WERI-Rb-1 (cell line): ENCODE data around the gene TFIP11.

Experiments
- DNase-seq: peaks from one replicate; pipeline ENCODE4 v3.0.0-alpha.2; 2020
- H3K27ac ChIP-seq: fragments of 250-450 bp; sonication (Bioruptor Pico); 2 replicates; pipeline ENCODE4 v1.5.1; 2020; ENCODE audit warnings: mild to moderate bottlenecking, moderate library complexity
- H3K27me3 ChIP-seq: fragments of 250-450 bp; sonication (Bioruptor Pico); 2 replicates; pipeline ENCODE4 v1.5.1; 2021; ENCODE audit warnings: mild to moderate bottlenecking, low read depth, moderate library complexity; ENCODE audit not compliant: insufficient read depth, severe bottlenecking
- H3K36me3 ChIP-seq: fragments of 250-450 bp; sonication (Bioruptor Pico); 2 replicates; pipeline ENCODE4 v1.5.1; 2020; ENCODE audit warnings: mild to moderate bottlenecking, moderate library complexity
- H3K4me3 ChIP-seq: 2 replicates; pipeline ENCODE4 v1.5.1; 2011; ENCODE audit warnings: low read depth, mild to moderate bottlenecking, control low read depth, low read length
- H3K9me3 ChIP-seq: fragments of 250-450 bp; sonication (Bioruptor Pico); 2 replicates; pipeline ENCODE4 v1.5.1; 2021; ENCODE audit warnings: mild to moderate bottlenecking, moderate library complexity; ENCODE audit not compliant: severe bottlenecking
- TF ChIP-seq, protein P1 (sequence below): IDR thresholded peaks from 2 replicates; pipeline ENCODE4 v1.5.1; 2011; ENCODE audit warnings: low read depth, mild to moderate bottlenecking, control low read depth, inconsistent platforms, low read length

TFIP11 gene

DNA sequence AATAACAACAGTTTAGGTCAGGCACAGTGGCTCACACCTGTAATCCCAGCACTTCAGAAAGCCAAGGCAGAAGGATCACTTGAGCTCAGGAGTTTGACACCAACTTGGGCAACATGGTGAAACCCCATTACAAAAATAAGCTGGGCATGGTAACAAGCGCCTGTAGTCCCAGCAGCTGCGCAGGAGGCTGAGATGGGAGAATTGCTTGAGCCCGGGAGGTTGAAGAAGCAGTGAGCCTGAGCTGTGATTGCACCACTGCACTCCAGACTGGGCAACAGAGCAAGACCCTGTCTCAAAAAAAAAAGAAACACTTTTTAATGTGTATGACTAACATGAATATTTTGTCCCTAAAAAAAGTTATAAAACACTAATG is 24.5 kb upstream of the TFIP11 start:
- H3K9me3 ChIP-seq = no peaks in the 10 kb centered on the region
- no peaks in the 10 kb centered on the region; the same call in 1 of the 2 replicates for H3K36me3 ChIP-seq
- TF ChIP-seq, protein P1, sequence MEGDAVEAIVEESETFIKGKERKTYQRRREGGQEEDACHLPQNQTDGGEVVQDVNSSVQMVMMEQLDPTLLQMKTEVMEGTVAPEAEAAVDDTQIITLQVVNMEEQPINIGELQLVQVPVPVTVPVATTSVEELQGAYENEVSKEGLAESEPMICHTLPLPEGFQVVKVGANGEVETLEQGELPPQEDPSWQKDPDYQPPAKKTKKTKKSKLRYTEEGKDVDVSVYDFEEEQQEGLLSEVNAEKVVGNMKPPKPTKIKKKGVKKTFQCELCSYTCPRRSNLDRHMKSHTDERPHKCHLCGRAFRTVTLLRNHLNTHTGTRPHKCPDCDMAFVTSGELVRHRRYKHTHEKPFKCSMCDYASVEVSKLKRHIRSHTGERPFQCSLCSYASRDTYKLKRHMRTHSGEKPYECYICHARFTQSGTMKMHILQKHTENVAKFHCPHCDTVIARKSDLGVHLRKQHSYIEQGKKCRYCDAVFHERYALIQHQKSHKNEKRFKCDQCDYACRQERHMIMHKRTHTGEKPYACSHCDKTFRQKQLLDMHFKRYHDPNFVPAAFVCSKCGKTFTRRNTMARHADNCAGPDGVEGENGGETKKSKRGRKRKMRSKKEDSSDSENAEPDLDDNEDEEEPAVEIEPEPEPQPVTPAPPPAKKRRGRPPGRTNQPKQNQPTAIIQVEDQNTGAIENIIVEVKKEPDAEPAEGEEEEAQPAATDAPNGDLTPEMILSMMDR = no peak
- no peak overlapping the region for H3K4me3 ChIP-seq
- no peak for DNase-seq
- H3K27me3 ChIP-seq = no peaks in the 10 kb centered on the region
- H3K27ac ChIP-seq = no peak overlapping the region

DNA sequence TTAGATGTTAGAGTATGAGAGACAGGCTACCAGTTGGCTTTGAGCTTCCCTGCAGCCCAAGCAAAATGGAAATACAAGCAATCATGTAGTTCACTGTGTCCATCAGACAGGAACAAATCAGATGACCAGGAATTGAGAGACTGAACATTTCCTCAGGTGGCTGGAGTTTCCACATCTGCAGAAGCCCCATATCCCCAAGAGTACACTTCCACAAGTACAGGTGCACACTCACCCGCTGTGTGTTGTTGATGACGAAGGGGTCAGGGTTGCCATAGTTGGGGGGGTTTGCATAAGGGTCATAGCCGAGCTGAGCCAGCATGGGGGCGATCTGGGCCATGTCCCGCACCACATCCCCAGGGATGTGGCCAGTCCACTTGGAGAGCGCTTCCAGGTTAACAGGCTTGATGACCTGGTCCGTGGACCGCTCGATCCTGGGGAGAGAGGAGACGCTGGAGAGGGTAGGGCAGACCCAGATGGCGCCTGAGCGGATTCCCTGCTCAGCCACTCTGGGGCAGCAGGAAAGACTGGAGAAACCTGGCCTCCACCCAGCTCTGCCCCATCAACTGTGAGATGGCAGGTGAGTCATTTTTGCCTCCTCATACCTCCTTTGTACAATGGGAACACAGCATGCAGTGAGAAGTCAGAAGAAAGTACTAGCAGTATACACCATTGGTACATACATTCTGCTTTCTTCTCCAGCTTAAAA is 23.9 kb upstream of the TFIP11 start:
- Histone ChIP-seq H3K36me3 (no peaks in the 10 kb centered on the region; the same call in 1 of the 2 replicates), H3K27ac (no peak overlapping the region), H3K4me3 (no peak overlapping the region), H3K27me3 (no peaks in the 10 kb centered on the region), H3K9me3 (no peaks in the 10 kb centered on the region)
- TF ChIP-seq, protein P1 = no peak
- no peak for DNase-seq

DNA sequence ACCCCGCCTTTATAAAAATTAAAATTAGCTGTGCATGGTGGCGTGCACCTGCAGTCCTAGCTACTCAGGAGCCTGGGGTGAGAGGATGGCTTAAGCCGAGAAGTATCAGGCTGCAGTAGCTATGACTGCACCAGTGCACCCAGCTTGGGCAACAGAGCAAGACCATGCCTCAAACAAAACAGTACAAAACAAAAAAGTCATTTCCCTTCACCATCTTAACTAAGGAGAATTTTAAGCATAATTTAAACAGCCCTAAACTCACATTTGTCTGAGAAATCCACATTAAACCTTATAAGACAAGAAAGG is 23.3 kb upstream of the TFIP11 start:
- no peak for DNase-seq
- Histone ChIP-seq H3K27ac (no peak overlapping the region), H3K27me3 (no peaks in the 10 kb centered on the region), H3K36me3 (no peaks in the 10 kb centered on the region; the same call in 1 of the 2 replicates), H3K4me3 (no peak overlapping the region), H3K9me3 (no peaks in the 10 kb centered on the region)
- TF ChIP-seq, protein P1 = no peak

DNA sequence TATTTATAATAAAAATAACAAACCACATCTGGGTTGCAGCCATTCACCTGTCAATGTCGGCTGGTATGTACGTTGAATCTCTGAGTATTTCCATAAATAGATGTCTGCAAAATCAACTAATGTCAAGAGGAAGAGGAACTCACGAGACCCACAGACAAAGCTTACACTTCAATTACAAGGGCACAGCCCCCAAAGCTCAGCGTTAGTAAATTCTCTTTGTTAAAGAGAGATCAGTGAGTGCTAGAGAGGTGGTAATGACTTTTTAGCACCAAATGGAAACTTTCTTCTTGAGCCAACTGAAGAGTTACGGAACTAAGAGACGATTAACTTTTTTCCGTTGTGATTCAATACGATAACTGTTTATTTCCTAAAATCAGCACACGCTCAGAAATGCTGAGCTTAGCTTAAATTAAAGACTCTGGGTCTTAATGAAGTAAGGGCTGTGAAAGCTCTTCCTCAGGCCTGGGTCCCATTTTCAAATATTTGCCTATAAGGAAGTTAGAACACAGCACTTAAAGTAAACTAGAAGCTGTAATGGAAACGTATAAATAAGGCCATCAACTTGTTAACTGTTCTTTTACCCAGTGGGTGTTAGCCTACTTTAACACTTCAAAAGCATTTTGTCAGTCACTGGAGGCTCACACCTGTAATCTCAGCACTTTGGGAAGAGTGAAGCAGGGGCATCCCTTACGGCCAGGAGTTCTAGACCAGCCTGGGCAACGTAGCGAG is 22.8 kb upstream of the TFIP11 start:
- no peaks in the 10 kb centered on the region for H3K9me3 ChIP-seq
- DNase-seq = no peak
- no peak overlapping the region for H3K27ac ChIP-seq
- TF ChIP-seq, protein P1 = no peak
- H3K27me3 ChIP-seq = no peaks in the 10 kb centered on the region
- H3K36me3 ChIP-seq = no peaks in the 10 kb centered on the region
- no peak overlapping the region for H3K4me3 ChIP-seq

DNA sequence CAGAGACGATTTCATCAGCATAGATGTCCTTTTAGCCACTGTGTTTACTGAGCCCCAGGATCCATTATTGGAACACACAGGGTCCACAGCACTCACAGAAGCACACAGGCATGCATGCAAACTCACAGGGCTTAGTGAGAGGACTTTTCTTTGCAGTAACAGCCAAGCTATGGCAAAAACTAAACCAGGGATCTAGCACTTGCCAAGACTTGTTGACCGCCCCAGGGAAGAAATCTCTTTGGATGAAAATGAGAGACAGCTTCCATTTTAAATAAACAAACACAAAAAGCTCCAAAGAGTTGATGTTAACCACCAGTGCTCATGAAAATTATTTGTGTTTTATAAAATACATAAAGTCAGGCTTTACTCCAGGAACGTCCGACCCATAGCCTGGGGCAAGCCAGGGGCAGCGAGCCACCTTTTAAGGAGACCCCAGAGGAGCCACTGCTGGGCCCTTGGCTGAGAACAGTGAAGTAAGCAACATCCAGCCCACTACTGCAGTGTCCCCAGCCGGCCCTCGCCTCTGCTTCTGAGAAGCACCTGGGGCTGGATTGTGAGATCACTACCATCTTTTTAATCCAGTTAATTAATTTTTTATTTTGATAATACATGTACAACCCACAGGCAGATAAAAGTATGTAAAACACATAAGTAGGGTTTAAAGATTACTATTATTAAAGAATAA is 22.0 kb upstream of the TFIP11 start:
- TF ChIP-seq, protein P1 = no peak
- Histone ChIP-seq H3K27me3 (no peaks in the 10 kb centered on the region), H3K27ac (no peak overlapping the region), H3K9me3 (no peaks in the 10 kb centered on the region), H3K36me3 (peaks cover 3% of the 10 kb centered on the region; the same call in 1 of the 2 replicates), H3K4me3 (no peak overlapping the region)
- DNase-seq = no peak
